DMS114 treated with DMSO at 0.1 percent for 48 hours (cell line): Measurements from ENCODE around the gene SULT2B1.
"Not testable (repeated sequence)": the region's sequence is repeated elsewhere in the genome, so short reads cannot be mapped to it uniquely, and the experiment has no call there.

Experiments used
- DNase-seq: peaks from one replicate; lab custom pipeline; 2025; ENCODE audit not compliant: unreplicated experiment; lab: John Stamatoyannopoulos, UW

SULT2B1 gene

DNA sequence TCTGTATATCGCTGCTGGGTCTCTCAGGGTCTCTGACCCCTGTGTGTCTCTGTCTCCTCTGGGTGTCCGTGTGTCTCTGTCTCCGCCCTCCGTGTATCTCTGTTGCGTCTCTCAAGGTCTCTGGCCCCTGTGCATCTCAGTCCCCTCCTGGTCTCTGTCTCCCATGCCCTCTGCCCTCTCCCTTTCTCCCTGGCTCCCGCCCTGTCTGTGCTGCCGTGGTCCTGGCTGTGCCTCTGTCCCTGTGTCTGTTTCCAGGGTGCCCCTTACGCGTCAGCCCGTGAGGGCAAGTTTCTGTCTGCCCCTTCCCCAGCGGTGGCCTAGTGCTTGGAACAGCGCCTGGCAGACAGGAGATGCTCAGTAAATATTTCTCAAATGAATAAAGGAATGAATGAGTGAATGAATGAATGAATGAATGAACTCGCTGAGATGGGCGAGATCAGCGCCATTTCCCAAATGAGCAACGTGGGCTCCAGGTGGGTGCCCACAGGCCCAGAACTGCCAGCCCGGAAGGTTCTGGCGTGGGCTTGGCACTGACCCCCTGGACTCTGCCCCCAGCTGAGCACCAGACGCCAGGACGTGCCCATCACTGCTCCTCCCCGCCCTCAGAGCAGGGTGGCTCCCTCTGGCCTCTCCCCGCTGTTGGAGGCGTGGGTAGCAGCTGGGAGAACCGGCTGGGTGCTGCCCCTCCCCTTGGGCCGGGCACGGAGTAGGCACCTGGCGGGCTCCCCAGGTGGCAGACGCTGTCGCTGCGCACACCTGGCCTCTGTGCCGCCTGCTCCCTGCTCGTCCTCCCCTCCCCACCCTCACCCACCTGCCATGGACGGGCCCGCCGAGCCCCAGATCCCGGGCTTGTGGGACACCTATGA is at the start of gene SULT2B1:
TSS of gene SULT2B1 (plus strand) at position 736 of the 866 bp plus-strand sequence. CDS start at position 817, 81 bp downstream.
- DNase-seq: no peak

DNA sequence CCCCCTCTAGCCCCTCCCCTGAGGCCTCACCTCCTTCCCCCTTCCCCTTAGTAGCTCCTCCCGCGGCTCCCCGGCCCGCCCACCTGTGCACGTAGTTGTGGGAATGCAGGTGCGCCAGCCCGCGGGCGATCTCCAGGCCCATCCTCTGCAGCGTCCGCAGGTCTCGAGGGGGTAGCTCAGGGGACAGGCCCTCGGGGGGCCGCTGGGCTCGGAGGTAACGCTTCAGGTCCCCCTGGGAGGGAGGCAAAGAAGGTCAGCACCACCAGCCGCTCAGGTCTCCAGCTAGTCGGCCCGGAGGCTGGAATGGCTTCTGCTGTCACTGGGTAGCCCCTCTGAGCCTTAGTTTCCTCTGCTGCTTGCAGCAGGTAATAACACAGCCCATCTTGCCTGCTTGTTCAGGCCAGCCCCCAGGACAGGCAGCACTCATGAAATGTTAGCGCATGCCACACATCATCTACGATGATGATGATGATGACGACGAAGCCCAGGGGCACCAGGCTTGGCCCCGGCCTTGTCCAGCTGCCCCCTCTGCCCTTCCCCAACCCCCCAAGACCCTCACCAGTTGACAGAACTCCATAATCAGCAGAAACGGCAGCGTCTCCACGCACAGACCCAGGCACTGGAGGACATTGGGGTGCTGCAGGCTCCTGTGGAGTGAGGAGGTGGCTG is 49.5 kb upstream of the SULT2B1 start:
- no peak for DNase-seq

DNA sequence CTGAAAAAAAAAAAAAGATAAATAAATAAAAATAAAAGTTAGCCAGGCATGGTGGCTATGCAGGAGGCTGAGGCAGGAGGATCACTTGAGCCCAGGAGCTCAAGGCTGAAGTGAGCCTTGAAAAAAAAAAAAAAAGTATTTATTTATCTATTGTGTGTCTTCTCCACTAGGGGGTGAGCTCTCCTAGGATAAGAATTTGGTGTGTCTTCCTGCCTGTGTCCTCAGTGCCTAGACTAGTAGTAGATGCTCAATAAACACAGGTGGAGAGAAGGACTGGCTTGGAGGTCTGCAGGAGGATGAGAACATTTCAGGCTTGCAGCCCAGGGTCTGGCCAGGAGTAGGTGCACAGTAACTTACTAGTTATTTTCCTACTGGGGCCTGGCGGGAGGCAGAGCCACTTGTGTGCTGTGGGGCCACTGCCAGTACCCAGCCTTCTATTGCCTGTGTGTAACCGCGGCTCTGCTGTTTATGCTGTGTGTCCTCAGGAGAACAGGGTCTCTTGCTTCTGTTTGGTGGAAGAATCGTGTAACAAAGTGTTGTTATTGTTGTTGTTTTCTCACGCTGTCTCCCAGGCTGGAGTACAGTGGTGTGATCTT is 45.7 kb upstream of the SULT2B1 start:
- peak; percentile 23 for DNase-seq

- DNase-seq: no peak
These were observed 44.0 kb upstream of the SULT2B1 start for GRCh38 chr19:48507911-48508439.

- DNase-seq: no peak
These were observed 43.1 kb upstream of the SULT2B1 start for GRCh38 chr19:48508729-48509411.

DNA sequence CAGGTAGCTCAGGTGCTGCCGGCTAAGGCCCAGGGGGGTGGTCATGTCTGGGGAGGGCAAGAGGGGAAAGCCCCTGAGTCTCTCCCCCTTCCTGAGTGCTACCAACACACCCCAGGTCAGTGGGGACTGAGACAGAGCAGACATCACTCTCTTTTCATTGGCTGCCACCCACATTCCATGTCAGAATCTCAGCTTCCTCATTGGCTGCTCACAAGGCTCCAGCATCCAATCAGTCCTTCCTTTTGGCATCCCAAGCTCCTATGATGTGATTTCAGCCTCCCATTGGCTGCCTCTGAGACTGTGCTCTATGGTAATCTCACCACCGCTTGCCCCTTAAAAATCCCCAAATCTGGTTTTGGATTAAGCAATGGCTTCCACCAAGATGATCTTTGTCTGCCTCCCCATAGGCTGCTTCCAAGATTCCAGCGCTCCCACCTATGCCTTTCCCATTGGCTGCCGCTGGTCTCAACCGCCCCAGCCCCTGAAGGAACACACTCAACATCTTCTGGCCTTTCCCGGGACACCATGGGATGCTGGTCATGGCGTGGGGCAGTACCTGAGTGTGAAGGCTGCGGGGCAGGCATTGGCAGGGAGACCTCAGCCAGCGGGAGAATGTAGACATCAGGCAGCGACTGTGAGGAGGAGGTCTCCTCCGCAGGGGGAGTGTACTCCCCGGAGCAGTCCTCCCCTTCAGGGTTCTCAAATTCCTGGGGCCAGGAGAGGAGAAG is 42.3 kb upstream of the SULT2B1 start:
- no peak for DNase-seq

GRCh38 chr19:48510421-48511268 is 41.3 kb upstream of the SULT2B1 start:
- DNase-seq: peak; percentile 45

DNA sequence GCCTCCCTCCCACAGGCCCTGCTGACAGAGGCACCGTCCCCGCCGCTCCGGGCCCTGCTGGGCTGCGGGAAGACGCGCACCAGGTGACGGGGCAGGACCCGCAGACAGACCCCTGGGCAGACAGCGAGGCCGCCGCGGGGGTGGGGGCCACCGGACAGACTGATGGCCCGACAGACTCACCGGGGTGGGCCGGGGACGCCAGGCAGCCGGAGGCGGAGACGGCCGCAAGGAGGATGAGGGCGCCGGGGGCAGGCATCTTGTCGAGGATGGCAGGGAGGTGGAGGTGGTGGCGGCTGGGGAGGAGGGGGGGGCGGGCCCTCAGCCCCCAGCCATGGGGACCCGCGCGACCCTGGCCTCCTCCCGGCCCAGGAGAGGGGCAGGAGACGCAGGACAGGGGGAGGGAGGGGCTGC is 40.6 kb upstream of the SULT2B1 start:
- DNase-seq: no peak

DNA sequence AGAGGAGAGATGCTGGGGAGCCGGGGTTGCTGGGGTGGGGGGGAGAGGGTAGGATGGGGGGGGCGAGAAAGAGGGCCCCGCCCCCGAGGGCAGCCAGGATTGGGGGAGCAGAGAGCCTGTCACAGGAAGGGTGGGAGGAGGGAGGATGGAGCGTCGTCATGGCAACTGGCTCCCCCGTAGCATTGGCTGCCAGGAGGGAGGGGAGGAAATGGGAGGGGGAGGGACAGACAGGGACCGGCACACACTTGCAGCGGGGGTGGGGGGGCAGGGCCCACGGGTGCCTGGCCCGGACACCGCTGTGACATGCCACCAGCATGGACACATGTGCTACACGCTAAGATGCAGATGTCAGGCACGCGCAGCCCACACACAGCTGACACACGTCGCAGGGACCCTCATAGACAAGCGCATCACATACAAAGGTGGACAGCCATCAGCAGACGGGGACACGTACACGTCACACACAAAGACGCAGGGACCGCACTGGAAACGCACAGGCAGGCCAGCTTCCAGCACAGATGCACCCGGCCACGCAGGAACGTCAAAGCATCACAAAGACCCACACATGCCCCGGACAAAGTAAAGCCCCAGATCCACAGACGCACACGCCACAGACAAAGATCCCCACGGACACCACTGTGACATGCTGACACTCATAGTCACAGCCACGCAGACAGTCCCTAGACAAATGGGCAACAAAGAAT is 40.0 kb upstream of the SULT2B1 start, which contains the start of gene LMTK3:
TSS of gene LMTK3 (minus strand) at position 36 of the 704 bp plus-strand sequence. CDS start 259 bp downstream, outside the sequence.
- peak; percentile 26 for DNase-seq

DNA sequence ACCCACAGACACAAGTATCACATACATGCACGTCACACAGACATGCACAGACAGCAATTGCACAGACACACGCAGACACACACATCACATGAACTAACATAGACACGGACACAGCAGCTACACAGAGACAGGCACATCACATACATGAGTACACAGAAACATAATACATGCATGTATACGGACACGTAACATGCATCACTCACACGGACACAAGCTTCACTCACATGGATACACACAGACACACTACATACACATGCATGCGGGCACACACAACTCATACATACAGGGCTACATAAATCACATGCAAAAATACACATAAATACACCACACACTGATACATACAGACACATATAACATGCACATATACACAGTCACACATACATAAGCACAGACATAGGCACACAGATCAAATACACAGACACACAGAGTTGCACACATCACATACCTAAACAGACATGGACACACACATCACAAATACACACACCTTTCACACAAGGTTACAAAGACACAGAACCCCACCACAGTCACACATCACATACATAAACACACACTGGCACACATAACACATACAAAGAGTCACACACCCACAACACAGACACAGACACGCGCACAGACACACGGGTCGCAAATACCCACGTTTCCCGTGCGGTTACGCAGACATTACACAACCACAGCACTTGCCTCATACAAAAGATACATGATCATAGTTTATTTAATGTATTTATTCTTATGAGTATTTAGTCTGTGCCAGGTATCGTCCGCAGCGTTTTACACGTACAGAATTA is 39.3 kb upstream of the SULT2B1 start:
- no peak for DNase-seq

DNA sequence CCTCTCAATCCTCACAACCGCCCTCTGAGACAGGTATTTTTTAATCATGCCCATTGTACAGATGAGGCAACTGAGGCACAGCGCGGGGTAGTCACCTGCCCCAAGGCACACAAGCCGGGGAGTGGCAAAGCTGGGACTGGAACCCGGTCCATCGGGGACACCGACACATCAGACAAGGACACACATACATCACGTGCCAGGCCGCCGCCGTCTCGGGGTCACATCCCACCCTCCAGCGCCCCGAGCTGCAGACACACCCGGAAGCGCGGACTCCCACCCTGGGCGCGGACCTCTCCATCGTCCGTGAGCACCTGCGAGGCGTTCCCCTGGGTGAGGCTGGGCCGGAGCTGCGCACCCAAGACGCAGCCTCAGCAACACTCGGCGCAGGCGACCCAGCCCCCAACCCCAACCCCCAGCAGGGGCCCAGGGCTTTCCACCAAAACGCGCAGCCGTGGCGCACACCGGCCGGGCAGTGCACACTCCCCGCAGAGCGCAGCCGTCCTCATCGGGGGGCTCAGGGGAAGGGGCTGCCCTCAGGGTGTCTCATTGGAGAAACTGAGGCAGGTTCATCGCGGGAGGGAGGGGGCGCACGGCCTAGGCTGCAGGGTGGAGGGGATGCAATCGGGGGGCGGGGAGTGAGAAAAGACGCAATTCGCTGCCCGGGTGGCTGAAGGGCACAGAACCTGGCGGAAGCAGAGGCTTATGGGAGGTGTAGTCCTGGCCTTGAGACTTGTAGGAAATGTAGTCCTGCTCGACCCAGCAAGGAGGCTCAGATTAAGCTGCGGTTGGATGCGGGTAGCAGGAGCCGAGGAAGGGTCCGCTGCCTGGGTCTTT is 38.5 kb upstream of the SULT2B1 start:
- DNase-seq: peak; percentile 59

GRCh38 chr19:48514123-48514458 is 37.9 kb upstream of the SULT2B1 start:
- no peak for DNase-seq

DNA sequence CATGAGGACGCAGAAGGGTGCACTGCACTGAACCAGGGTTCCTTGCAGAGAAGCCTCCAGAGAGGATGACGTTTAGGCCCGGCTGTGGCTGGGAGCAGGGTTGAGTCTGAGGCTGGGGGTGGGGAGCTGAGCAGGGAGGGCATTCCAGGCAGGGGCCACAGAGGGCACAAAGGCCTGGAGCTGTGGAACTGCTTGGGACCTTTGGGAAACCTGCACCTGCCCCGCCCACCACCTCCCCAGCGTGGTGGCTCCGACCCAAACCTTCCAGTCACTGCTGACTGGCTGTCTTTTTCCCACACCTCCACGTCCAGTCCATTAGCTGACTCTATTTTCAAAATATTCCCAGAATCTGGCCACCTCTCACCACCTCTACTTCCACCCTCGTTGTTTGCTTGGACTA is 35.4 kb upstream of the SULT2B1 start:
- DNase-seq: no peak

- no peak for DNase-seq
These were observed 33.8 kb upstream of the SULT2B1 start for GRCh38 chr19:48518207-48518606.

DNA sequence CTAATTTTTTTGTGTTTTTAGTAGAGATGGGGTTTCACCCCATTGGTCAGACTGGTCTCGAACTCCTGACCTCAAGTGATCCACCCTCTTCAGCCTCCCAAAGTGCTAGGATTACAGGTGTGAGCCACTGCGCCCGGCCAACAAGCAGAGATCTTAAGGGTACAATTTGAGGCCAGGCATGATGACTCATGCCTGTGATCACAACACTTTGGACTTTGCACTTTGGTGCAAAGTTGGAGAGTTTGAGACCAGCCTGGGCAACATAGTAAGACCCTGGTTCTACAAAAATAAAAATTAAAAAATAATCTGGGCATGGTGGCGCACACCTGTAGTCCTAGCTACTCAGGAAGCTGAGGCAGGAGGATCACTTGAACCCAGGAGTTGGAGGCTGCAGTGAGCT is 32.5 kb upstream of the SULT2B1 start:
- DNase-seq: not testable (repeated sequence)

- DNase-seq: no peak
These were observed 31.8 kb upstream of the SULT2B1 start for GRCh38 chr19:48520134-48520533.

- DNase-seq: no peak
These were observed 27.8 kb upstream of the SULT2B1 start for GRCh38 chr19:48524221-48524620.
